Measurements from ENCODE around the gene PLEKHG2. TPM values are rescaled to one million over a fixed set of nuclear protein-coding genes. Genes with fewer than 3 reads are reported as not detected.

The PLEKHG2 gene
- total RNA-seq, 1 donor from 2014 or later = 38.8 TPM

GRCh38 chr19:39385629-39386411 is 26.6 kb upstream of the PLEKHG2 start:
- DNase-seq (ENCODE audit: low spot score) = no peak

- no peak for DNase-seq (ENCODE audit: low spot score)
These were observed 25.9 kb upstream of the PLEKHG2 start for GRCh38 chr19:39386557-39386956.

GRCh38 chr19:39388657-39389056 is 23.8 kb upstream of the PLEKHG2 start:
- no peak for DNase-seq (ENCODE audit: low spot score)

GRCh38 chr19:39389631-39390414 is 22.6 kb upstream of the PLEKHG2 start:
- no peak for DNase-seq (ENCODE audit: low spot score)

- DNase-seq (ENCODE audit: low spot score) = no peak
These were observed 22.1 kb upstream of the PLEKHG2 start for GRCh38 chr19:39390451-39390750.

GRCh38 chr19:39390751-39391437 is 21.6 kb upstream of the PLEKHG2 start, which contains the start of the genes MED29 and PAF1:
Gene MED29, plus strand, starts transcription at chr19:39391378. Its CDS starts 45 bp downstream, at chr19:39391423.
Gene PAF1, minus strand, starts transcription at chr19:39391106. Its CDS starts 242 bp downstream, at chr19:39390864.
- DNase-seq (ENCODE audit: low spot score) = peak; percentile 99

GRCh38 chr19:39397360-39398296 is 14.8 kb upstream of the PLEKHG2 start:
- DNase-seq (ENCODE audit: low spot score) = peak; percentile 90

- DNase-seq (ENCODE audit: low spot score) = peak; percentile 79
These were observed 14.1 kb upstream of the PLEKHG2 start for GRCh38 chr19:39398297-39398864.

GRCh38 chr19:39399668-39400050 is 12.8 kb upstream of the PLEKHG2 start:
- DNase-seq (ENCODE audit: low spot score) = no peak

GRCh38 chr19:39400061-39400460 is 12.4 kb upstream of the PLEKHG2 start:
- DNase-seq (ENCODE audit: low spot score) = no peak

GRCh38 chr19:39401070-39401548 is 11.4 kb upstream of the PLEKHG2 start:
- DNase-seq (ENCODE audit: low spot score) = no peak

GRCh38 chr19:39401549-39402345 is 10.7 kb upstream of the PLEKHG2 start:
- DNase-seq (ENCODE audit: low spot score) = peak; percentile 69

GRCh38 chr19:39402346-39403300 is 9.8 kb upstream of the PLEKHG2 start:
- DNase-seq (ENCODE audit: low spot score) = peak; percentile 96

- DNase-seq (ENCODE audit: low spot score) = peak; percentile 99
These were observed 8.8 kb upstream of the PLEKHG2 start for GRCh38 chr19:39403331-39404312.

- DNase-seq (ENCODE audit: low spot score) = no peak
These were observed 7.1 kb upstream of the PLEKHG2 start for GRCh38 chr19:39405261-39405957.

GRCh38 chr19:39405958-39406655 is 6.4 kb upstream of the PLEKHG2 start:
- no peak for DNase-seq (ENCODE audit: low spot score)
